H9 (cell line): Measurements from ENCODE around the gene TRAF3IP1. TPM values are rescaled to one million over a fixed set of nuclear protein-coding genes. Genes with fewer than 3 reads are reported as not detected.

ENCODE experiments used
- DNase-seq: peaks from one replicate; pipeline ENCODE4 v3.0.0-alpha.2; 2017
- H2AFZ ChIP-seq: one replicate; pipeline ENCODE4 v1.6.1; 2013; ENCODE audit warnings: mild to moderate bottlenecking, low read length, control low read depth, moderate library complexity
- H2AK5ac ChIP-seq: 2 replicates; pipeline ENCODE4 v1.6.1; 2013; ENCODE audit warnings: low read length, control low read depth, mixed read lengths; ENCODE audit not compliant: insufficient read length
- H2BK120ac ChIP-seq: one replicate; pipeline ENCODE4 v1.6.1; 2013; ENCODE audit warnings: low read depth, mild to moderate bottlenecking, low read length, control low read depth, inconsistent platforms; ENCODE audit not compliant: poor library complexity, severe bottlenecking
- H2BK12ac ChIP-seq: 2 replicates; pipeline ENCODE4 v1.6.1; 2013; ENCODE audit warnings: low read length, control low read depth, mixed read lengths, low read depth; ENCODE audit not compliant: insufficient read length
- H2BK15ac ChIP-seq: 2 replicates; pipeline ENCODE4 v1.6.1; 2013; ENCODE audit warnings: low read depth, low read length, control low read depth
- H2BK20ac ChIP-seq: one replicate; pipeline ENCODE4 v1.6.1; 2013; ENCODE audit warnings: low read depth, mild to moderate bottlenecking, low read length, control low read depth, inconsistent platforms; ENCODE audit not compliant: poor library complexity, severe bottlenecking
- H2BK5ac ChIP-seq: 2 replicates; pipeline ENCODE4 v1.6.1; 2013; ENCODE audit warnings: low read length, control low read depth, mixed read lengths; ENCODE audit not compliant: insufficient read length
- H3K14ac ChIP-seq: 2 replicates; pipeline ENCODE4 v1.6.1; 2013; ENCODE audit warnings: low read length, control low read depth; ENCODE audit not compliant: insufficient read depth
- H3K18ac ChIP-seq: 2 replicates; pipeline ENCODE4 v1.6.1; 2013; ENCODE audit warnings: low read depth, mild to moderate bottlenecking, mixed read lengths, low read length, control low read depth; ENCODE audit not compliant: insufficient read length
- H3K23ac ChIP-seq: 2 replicates; pipeline ENCODE4 v1.6.1; 2013; ENCODE audit warnings: low read length, control low read depth, mixed read lengths, low read depth; ENCODE audit not compliant: insufficient read length
- H3K23me2 ChIP-seq: 2 replicates; pipeline ENCODE4 v1.6.1; 2013; ENCODE audit warnings: low read depth, mild to moderate bottlenecking, mixed read lengths, low read length, control low read depth; ENCODE audit not compliant: insufficient read length, poor library complexity, severe bottlenecking
- H3K27ac ChIP-seq: 2 replicates; pipeline ENCODE4 v1.5.1; 2013; ENCODE audit warnings: low read length, control low read depth, mixed read lengths, low read depth; ENCODE audit not compliant: insufficient read length
- H3K27me3 ChIP-seq: 2 replicates; pipeline ENCODE4 v1.6.1; 2013; ENCODE audit warnings: low read length, control low read depth, inconsistent platforms; ENCODE audit not compliant: insufficient read depth
- H3K4ac ChIP-seq: 2 replicates; pipeline ENCODE4 v1.6.1; 2013; ENCODE audit warnings: low read depth, mild to moderate bottlenecking, control low read depth, inconsistent platforms, low read length, moderate library complexity
- H3K4me1 ChIP-seq: 2 replicates; pipeline ENCODE4 v1.6.1; 2013; ENCODE audit warnings: low read length, control low read depth, inconsistent platforms; ENCODE audit not compliant: insufficient read depth
- H3K4me2 ChIP-seq: 2 replicates; pipeline ENCODE4 v1.6.1; 2013; ENCODE audit warnings: low read length, control low read depth, mixed read lengths; ENCODE audit not compliant: insufficient read length, insufficient read depth
- H3K56ac ChIP-seq: 2 replicates; pipeline ENCODE4 v1.6.1; 2013; ENCODE audit warnings: low read depth, mild to moderate bottlenecking, mixed read lengths, low read length, control low read depth; ENCODE audit not compliant: insufficient read length
- H3K79me1 ChIP-seq: 2 replicates; pipeline ENCODE4 v1.6.1; 2013; ENCODE audit warnings: low read depth, mild to moderate bottlenecking, moderate library complexity, low read length, control low read depth, inconsistent platforms; ENCODE audit not compliant: insufficient read depth, poor library complexity, severe bottlenecking
- H3K79me2 ChIP-seq: 2 replicates; pipeline ENCODE4 v1.6.1; 2013; ENCODE audit warnings: low read length, control low read depth, inconsistent platforms; ENCODE audit not compliant: insufficient read depth
- H3K9ac ChIP-seq: 2 replicates; pipeline ENCODE4 v1.6.1; 2013; ENCODE audit warnings: low read length, control low read depth, mixed read lengths; ENCODE audit not compliant: insufficient read length; ENCODE audit errors: extremely low read depth
- H3K9me3 ChIP-seq: one replicate; pipeline ENCODE4 v1.6.1; 2013; ENCODE audit warnings: low read depth, low read length, inconsistent platforms; ENCODE audit not compliant: control insufficient read depth
- H3T11ph ChIP-seq: one replicate; pipeline ENCODE4 v1.6.1; 2013; ENCODE audit warnings: mild to moderate bottlenecking, low read length, control low read depth, inconsistent platforms
- H4K20me1 ChIP-seq: one replicate; pipeline ENCODE4 v1.6.1; 2013; ENCODE audit not compliant: control insufficient read depth, insufficient read length, insufficient read depth
- H4K5ac ChIP-seq: 2 replicates; pipeline ENCODE4 v1.6.1; 2013; ENCODE audit warnings: low read depth, mild to moderate bottlenecking, mixed read lengths, low read length, control low read depth; ENCODE audit not compliant: insufficient read length
- H4K8ac ChIP-seq: replicated peaks from 2 replicates; pipeline ENCODE4 v1.6.1; 2013; ENCODE audit warnings: low read length, control low read depth, mixed read lengths, low read depth; ENCODE audit not compliant: insufficient read length
- H4K91ac ChIP-seq: 2 replicates; pipeline ENCODE4 v1.6.1; 2013; ENCODE audit warnings: low read depth, mild to moderate bottlenecking, moderate library complexity, mixed read lengths, low read length, control low read depth; ENCODE audit not compliant: insufficient read length
- H3K27ac Mint-ChIP-seq, 3 experiments: 2 replicates in 2 of 3; 3 replicates in 1 of 3; pipeline ENCODE4 v1.8.0; 2020 to 2021; ENCODE audit warnings: mixed read lengths in 3 of 3, mild to moderate bottlenecking in 1 of 3, moderate library complexity in 1 of 3
- H3K27me3 Mint-ChIP-seq: 2 replicates; pipeline ENCODE4 v1.8.0; 2021; ENCODE audit warnings: low read depth, mild to moderate bottlenecking, moderate library complexity, mixed read lengths
- H3K36me3 Mint-ChIP-seq, 3 experiments: 2 replicates in 2 of 3; 3 replicates in 1 of 3; pipeline ENCODE4 v1.8.0; 2020 to 2021; ENCODE audit warnings: low read depth in 3 of 3, mixed read lengths in 3 of 3; ENCODE audit not compliant: insufficient read depth in 1 of 3
- H3K4me1 Mint-ChIP-seq, 2 experiments: 2 replicates each; pipeline ENCODE4 v1.8.0; 2020; ENCODE audit warnings: mixed read lengths in 2 of 2
- H3K4me3 Mint-ChIP-seq, 2 experiments: 2 replicates in 1 of 2; 3 replicates in 1 of 2; pipeline ENCODE4 v1.8.0; 2020 to 2021; ENCODE audit warnings: mild to moderate bottlenecking in 2 of 2, mixed read lengths in 2 of 2, moderate library complexity in 1 of 2
- H3K9me3 Mint-ChIP-seq, 2 experiments: 2 replicates in 1 of 2; 3 replicates in 1 of 2; pipeline ENCODE4 v1.8.0; 2020; ENCODE audit warnings: mild to moderate bottlenecking in 2 of 2, mixed read lengths in 2 of 2, moderate library complexity in 1 of 2
- CTCF ChIP-seq: fragments of 200-600 bp; sonication (generic); conservative IDR thresholded peaks from 3 replicates; pipeline ENCODE4 v1.8.0; 2021; ENCODE audit warnings: antibody characterized with exemption, mild to moderate bottlenecking
- WGBS: extraction: QIAGEN DNeasy Blood & Tissue Kit; methylation state at CpG from one replicate; pipeline ENCODE4 v1.1.7; 2013; ENCODE audit warnings: missing lambda C conversion rate, low lambda C conversion rate, mixed read lengths; ENCODE audit not compliant: insufficient read length; ENCODE audit errors: extremely low coverage; 5-methylcytosine and 5-hydroxymethylcytosine counted together
- total RNA-seq: library from RNA; stranded (reverse); gene quantifications from 2 replicates; pipeline ENCODE4 v1.2.1, GENCODE V29; 2021

Gene TRAF3IP1
- total RNA-seq, 1 experiment from 2014 or later, result 16.4 TPM

GRCh38 chr2:238382381-238382781 is 62.1 kb downstream of the TRAF3IP1 start:
- Histone ChIP-seq H2BK12ac (no peak overlapping the region), H3T11ph (no peak overlapping the region), H3K27ac (no peak overlapping the region), H3K27me3 (no peaks in the 10 kb centered on the region), H2BK5ac (no peak overlapping the region), H3K23me2 (peaks cover 4% of the 10 kb centered on the region), H2AK5ac (no peak overlapping the region), H3K23ac (no peak overlapping the region), H3K4ac (no peak overlapping the region), H4K91ac (no peak overlapping the region), H4K5ac (no peak overlapping the region), H3K4me2 (no peak overlapping the region), H4K20me1 (no peaks in the 10 kb centered on the region), H3K14ac (no peak overlapping the region), H4K8ac (no peak overlapping the region), H2AFZ (no peak overlapping the region), H3K79me2 (no peaks in the 10 kb centered on the region), H2BK20ac (no peak overlapping the region), H2BK15ac (no peak overlapping the region), H3K56ac (no peak overlapping the region), H3K9me3 (no peaks in the 10 kb centered on the region), H3K9ac (no peak overlapping the region), H3K4me1 (peaks cover 8% of the 10 kb centered on the region; the same call in 1 of the 2 replicates), H3K79me1 (no peaks in the 10 kb centered on the region), H3K18ac (no peak overlapping the region), H2BK120ac (no peak overlapping the region)
- Mint-ChIP-seq H3K27ac (no peak overlapping the region), H3K4me1 (peaks cover 12 to 27% of the 10 kb centered on the region in 2 experiments), H3K27me3 (no peaks in the 10 kb centered on the region; the same call in 1 of the 2 replicates), H3K4me3 (no peak overlapping the region), H3K9me3 (peaks cover 2 to 7% of the 10 kb centered on the region in 2 experiments; a peak in 2 of 5 replicates), H3K36me3 (peaks cover 15 to 25% (median 24%) of the 10 kb centered on the region in 3 experiments; a peak in 6 of 7 replicates)
- TF ChIP-seq CTCF, result no peak
- WGBS, result no CpG with 5 or more reads among the region's 5 CpGs
- no peak for DNase-seq
